SK-N-SH (cell line): ENCODE measurements around the gene TEX44.

Source experiments
- TF ChIP-seq, protein P1 (sequence below): fragments of 150-350 bp; IDR thresholded peaks from 2 replicates; pipeline ENCODE4 v1.6.1; 2017; ENCODE audit warnings: antibody characterized with exemption, low read length, low read depth, borderline replicate concordance
- TF ChIP-seq, protein P2 (sequence below): IDR thresholded peaks from 2 replicates; pipeline ENCODE4 v1.4.0; 2012; ENCODE audit warnings: low read depth, borderline replicate concordance

DNA sequence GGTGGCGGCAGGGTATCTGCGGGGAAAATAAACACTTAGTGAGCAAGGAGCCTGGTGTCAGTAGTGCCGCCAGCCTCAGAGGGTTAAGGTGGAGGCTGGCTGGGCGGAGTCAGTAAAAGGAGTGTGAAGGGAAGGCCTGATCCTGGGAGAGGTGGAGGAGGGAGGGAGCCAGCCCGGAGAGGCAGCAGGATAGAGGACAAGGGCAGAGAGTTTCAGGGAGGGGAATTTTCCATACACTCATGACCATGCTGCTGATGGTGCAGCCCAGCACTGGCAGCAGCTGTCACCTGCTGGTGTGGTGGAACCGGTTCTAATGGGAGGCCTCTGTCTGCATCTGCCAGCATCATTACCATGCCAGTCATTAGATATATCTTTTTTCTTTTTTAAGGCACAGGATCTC lies 2.0 kb upstream of the TEX44 start:
- TF ChIP-seq, protein P1, sequence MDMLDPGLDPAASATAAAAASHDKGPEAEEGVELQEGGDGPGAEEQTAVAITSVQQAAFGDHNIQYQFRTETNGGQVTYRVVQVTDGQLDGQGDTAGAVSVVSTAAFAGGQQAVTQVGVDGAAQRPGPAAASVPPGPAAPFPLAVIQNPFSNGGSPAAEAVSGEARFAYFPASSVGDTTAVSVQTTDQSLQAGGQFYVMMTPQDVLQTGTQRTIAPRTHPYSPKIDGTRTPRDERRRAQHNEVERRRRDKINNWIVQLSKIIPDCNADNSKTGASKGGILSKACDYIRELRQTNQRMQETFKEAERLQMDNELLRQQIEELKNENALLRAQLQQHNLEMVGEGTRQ, result no peak
- TF ChIP-seq, protein P2, sequence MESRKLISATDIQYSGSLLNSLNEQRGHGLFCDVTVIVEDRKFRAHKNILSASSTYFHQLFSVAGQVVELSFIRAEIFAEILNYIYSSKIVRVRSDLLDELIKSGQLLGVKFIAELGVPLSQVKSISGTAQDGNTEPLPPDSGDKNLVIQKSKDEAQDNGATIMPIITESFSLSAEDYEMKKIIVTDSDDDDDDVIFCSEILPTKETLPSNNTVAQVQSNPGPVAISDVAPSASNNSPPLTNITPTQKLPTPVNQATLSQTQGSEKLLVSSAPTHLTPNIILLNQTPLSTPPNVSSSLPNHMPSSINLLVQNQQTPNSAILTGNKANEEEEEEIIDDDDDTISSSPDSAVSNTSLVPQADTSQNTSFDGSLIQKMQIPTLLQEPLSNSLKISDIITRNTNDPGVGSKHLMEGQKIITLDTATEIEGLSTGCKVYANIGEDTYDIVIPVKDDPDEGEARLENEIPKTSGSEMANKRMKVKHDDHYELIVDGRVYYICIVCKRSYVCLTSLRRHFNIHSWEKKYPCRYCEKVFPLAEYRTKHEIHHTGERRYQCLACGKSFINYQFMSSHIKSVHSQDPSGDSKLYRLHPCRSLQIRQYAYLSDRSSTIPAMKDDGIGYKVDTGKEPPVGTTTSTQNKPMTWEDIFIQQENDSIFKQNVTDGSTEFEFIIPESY, result no peak
